GM19455 (cell line): ENCODE data around the gene PRPF38B.
"Not testable (repeated sequence)": the region's sequence is repeated elsewhere in the genome, so short reads cannot be mapped to it uniquely, and the experiment has no call there.

Experiments
- ATAC-seq: cut with Tn5 transposase; IDR thresholded peaks from one replicate; pipeline ENCODE4 v1.9.1; 2021; ENCODE audit not compliant: unreplicated experiment

The PRPF38B gene, protein sequence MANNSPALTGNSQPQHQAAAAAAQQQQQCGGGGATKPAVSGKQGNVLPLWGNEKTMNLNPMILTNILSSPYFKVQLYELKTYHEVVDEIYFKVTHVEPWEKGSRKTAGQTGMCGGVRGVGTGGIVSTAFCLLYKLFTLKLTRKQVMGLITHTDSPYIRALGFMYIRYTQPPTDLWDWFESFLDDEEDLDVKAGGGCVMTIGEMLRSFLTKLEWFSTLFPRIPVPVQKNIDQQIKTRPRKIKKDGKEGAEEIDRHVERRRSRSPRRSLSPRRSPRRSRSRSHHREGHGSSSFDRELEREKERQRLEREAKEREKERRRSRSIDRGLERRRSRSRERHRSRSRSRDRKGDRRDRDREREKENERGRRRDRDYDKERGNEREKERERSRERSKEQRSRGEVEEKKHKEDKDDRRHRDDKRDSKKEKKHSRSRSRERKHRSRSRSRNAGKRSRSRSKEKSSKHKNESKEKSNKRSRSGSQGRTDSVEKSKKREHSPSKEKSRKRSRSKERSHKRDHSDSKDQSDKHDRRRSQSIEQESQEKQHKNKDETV

DNA sequence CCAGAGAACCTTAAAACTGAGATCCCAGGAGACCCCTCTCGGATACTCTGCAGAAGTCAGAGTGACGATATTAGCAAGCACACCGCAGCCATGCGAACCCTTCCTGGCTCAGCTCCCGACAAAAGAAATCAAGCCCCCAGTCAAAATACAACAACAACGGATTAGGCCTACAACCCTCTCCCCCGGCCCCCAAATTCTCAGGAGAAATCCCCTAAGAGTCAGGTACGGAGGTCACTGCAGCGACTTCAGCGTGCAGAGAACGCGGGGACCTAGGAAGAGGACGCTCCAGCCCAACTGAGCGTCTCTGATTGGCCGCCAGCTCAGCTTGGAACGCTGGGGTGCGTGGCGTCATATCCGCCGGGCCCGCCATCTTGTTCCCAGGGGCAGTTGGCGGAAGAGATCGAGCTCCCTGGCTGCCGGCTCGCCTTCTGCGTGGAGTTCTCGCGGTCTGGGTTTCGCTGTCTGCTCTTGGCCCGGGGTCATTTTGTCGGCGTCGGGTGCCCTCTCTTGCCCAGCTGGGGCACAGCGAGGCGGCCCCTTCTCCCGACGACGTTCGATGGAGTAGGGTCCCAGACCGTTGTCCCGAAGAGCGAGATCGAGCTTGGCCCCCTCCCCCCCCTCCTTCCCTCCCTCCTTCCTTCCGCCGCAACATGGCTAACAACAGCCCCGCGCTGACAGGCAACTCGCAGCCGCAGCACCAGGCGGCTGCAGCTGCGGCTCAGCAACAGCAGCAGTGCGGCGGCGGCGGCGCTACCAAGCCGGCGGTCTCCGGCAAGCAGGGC is at the start of gene PRPF38B:
Gene PRPF38B, plus strand, starts transcription at position 369 of the 782 bp plus-strand sequence. Its CDS starts 282 bp downstream, at position 651.
- ATAC-seq: peak; percentile 93

DNA sequence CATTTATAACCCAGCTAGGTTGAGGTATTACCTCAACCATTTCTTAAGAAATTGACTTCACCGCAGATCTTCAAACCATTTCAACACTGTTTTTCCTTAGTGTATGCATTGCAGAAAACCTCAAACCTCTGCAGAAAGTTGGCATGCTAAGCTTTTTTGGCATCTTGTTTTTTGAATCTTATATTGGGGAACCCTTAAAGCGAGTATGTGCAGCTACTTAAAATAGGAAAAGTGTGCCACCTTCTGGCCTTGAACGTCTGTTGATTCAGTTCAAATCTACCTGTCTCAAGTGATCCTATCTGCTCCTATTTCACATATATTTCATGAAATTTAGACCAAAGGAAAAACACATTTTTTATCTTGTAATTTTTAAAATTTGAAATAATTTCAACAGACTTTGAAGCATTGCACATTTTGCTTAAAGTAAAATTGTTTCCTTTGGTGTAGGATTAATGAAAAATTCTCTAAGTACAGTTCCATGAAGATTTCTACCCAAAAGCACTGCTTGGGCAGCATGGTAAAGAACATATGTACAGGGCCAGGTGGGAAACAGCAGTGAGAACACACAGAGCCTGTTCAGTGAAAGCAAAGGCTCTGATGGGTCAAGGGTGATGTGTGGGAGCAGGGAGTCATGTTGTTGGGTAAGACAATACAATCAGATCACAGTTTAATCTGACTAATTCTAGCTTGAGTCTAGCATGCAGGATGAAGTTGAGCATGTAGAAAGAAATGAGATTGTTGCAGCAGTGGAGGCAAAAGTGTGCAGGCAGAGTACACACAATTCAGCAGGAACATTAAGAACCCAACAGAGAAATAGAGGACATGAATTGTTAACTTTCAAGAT is 48.4 kb upstream of the PRPF38B start:
- no peak for ATAC-seq

DNA sequence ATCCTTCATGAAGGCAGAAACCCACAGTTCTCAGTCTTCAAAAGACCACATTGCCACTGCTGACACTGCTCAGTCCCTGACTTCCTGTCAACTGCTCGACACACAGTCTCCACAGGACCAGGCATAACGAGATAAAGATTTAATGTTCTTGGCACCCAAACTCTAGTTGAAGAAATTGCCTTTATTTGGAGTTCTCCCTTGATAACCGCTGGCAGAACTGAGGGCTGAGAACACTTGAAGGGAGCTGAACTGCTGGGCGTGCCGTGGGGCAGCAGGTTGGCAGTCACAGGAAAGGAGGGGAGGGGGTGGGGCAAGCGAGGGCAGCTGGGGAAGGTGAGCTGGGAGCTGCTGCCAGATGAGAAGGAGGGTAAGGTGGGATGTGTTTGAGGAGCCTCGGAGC is 47.1 kb upstream of the PRPF38B start:
- no peak for ATAC-seq

DNA sequence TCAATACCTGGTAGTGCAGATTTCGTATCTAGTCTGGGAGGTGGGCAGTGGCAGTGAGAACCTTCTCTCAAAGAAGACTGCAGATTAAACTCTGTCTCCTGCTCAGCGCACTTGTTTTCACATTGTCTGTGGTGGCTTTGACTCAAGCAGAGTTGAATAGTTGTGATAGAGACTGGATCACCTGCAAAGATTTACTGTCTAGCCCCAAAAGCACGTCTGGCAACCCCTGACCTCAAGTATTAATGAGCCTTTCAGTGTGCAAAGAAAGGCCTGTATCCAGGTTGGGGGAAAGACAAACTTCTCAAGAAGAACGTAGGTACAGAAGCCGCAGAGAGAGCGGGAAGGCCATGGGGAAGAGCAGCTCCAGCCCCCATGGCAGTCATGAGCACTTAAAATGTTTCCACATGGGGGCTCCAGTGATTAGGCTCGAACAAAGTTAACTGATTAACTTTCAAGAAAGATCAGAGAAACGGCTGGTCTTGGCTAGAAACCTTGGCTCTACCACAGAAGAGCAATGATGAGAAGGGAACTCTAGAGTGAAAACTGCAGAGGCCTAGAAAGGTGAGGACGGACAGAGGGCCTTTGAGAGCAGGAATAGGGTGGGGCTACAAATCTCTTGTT is 46.4 kb upstream of the PRPF38B start:
- no peak for ATAC-seq

DNA sequence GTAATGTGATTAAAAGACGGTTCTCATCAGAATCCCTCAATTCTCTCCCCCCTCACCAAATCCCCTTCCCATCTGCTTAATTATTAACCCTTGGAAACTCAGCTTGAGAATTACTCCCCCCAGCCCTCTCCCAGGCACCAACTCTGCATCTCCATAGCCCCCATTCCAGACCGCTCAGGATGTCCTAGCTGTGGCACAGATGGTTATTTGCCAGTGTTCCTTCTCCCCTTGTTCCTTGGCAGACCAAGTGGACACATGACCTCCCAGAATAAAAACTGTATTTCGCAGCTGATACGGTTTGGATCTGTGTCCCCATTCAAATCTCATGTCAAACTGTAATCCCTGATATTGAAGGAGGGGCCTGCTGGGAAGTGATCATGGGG is 45.9 kb upstream of the PRPF38B start:
- ATAC-seq: no peak

DNA sequence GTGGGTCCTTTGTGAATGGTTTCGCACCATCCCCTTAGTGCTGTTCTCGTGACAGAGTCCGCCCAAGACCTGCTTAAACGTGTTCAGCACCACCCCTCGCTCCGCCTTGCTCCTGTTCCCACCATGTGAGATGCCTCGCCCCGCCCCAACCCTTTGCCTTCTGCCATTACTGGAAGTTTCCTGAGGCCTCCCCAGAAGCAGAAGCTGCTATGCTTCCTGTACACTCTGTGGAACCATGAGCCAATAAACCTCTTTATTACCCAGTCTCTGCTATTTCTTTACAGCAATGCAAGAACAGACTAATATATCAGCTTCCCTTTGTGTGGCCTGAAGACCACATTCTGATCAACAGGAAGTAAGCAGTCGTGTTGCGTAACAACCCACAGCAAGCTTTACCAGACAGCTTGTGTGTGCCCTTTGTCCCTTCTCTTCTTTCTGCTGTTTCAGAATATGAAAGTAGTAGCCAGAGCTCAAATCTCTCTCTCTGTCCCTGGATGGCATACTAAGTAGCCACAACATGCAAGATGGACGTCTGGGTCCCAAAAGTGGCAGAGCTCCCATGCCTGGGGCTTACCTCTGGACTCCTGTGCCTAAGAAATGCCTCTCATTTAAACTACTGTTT is 45.4 kb upstream of the PRPF38B start:
- ATAC-seq: no peak

DNA sequence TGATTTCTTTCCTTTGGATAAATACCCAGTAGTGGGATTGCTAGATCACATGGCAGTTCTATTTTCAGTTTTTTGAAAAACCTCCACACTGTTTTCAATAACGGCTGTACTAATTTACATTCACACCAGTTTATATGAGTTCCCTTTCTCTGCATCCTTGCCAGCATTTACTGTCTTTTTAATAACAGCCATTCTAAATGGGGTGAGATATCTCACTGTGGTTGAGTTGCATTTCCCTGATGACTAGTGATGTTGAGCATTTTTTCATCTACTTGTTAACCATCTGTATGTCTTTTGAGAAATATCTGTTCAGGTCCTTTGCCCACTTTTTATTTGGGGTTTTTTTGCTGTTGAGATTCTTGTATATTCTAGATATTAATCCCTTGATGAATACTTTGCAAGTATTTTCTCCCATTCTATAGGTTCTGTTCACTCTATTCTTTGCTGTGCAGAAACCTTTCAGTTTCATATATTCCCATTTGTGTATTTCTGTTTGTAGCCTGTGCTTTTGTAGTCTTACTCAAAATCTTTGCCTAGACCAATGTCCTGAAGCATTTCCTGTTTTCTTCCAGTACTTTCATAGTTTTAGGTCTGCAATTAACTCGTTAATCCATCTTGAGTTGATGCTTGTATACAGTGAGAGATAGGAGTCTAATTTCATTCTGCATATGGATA is 38.5 kb upstream of the PRPF38B start:
- ATAC-seq: no peak

DNA sequence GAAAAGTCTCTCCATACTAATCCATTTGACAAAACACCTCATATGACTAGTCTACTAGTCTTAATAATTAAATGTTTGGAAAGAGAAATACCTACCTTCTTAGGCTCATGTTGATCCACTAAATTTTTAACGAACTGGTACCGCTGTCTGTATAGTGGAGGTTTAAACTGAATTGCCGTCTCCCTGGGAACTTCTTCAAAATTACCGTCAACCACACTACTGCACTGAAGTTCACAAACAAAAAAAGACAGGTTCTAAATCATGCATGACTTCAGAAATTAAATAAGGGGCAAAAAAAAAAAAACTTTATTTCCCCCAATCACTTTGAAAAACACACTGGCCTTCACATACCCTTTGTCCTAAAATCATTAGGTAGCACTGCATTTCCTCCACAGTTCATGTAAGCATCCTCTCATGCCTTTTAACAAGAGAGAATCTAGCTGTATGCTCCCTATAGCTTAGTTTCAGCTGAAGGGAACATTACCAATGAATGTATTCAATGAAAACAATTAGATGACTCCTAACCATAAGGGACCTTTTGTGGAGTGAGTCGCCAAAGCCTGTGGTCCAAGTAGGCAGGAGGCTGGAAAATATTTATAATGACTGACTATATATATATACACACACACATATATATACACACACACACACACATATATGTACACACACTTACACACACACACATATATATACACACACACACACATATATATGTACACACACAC is 34.6 kb upstream of the PRPF38B start:
- ATAC-seq: no peak

DNA sequence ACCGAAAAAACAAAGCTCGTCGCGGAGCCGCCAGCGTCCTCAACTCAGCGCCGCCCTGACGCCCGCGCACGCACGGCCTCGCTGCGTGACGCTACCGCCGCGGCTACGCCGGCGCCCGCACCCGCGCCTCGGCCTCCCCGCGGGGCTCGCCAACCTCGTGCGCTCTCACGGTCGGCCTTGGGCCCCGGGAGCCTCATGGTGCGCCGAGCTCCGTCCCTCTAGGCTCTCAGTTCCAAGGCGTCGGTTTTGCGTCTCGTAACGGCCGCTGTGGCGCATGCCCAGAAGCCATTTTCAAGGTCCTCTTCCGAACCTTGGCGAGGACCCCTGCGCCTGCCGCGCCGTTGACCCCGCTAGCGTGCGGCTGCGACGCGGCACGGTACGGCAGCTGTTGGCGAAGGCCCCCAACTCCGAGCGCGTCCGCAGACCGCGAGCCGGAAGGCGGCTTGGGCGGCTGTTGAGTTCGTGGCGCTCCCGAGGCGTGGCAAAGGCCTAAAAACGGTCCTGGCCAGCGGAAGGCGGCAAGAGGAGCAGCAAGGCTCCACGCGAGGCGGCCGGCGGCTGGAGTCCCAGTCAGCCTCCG is 31.0 kb upstream of the PRPF38B start, which contains the start of gene HENMT1:
Gene HENMT1, minus strand, starts transcription at position 64 of the 580 bp plus-strand sequence. CDS start 1,209 bp downstream, outside the sequence.
- peak; percentile 90 for ATAC-seq

DNA sequence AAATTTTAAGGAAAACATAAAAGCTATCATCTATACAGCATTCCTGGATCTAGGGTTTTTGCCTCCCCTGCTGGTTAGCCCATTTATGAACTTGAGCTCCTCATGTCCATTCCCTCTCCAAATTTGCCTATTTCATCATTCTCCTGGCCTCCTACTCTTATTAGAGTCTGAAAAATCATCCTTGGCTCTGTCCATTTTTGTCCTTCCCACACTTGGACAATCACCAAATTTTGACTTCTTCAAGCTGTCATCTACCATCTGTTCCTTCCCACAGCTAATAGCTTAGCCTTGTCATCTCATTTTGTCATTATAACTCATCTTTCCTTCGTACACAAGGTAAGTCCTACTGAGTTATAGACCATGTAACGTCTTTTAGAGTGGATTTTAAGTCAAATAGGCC is 29.0 kb upstream of the PRPF38B start:
- ATAC-seq: no peak

DNA sequence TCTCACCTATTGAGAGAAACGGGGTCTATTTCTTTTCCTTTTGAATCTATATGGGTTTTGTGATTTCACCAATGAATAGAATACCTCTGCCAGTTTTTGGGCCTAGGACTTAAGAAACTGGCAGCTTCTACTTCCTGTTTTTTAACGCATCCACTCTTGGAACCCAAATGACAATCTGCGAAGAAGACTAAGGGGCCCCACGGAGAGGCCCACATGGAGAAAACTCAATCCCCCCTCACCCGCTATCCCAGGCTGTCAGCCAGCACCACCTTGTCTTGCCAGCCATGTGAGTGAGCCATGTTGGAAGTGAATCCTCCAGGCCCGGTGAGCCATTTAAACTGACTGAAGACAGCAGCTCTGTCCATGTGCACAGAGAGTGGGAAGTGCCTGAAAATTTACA is 27.6 kb upstream of the PRPF38B start:
- ATAC-seq: no peak

DNA sequence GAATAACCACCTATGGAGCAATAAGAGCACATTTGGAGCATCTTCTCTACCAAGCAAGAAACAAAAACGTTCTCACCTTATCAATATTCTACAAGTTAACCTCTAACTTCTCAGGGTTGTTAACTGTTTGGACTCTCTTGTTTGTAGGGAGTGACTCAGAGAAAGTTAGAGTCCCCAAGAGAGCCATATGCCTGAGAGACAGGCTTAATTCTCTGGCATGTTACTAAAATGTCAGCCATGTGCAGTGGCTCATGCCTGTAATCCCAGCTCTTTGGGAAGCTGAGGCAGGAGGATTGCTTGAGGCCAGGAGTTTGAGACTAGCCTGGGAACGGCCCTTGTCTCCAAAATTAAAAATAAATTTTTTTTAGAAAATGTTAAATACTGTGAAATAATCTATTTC is 27.0 kb upstream of the PRPF38B start:
- no peak for ATAC-seq

DNA sequence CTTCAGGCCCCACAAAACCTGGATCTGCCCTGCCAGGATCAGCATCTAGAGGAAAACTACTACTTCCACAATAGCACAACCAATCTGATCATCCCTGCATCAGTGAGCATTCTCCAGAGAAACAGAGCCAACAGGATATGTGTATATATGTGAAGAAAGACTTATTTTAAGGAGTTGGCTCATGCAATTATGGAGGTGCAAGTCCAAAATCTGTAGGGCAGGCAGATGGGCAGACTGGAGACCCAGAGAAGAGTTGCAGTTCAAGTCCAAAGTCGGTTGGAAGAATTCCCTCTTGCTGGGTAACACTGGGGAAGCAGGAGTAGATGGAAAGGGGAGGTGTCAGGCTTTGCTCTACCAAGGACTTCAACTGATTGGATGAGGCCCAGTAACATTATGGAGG is 26.3 kb upstream of the PRPF38B start:
- ATAC-seq: no peak

DNA sequence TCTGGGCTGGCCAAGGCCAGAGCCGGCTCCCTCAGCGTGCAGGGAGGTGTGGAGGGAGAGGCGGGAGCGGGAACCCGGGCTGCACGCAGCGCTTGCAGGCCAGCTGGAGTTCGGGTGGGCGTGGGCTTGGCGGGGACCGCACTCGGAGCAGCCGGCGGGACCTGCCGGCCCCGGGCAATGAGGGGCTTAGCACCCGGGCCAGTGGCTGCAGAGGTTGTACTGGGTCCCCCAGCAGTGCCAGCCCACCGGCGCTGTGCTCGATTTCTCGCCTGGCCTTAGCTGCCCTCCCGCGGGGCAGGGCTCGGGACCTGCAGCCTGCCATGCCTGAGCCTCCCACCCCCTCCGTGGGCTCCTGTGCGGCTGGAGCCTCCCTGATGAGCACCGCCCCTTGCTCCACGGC is 24.7 kb upstream of the PRPF38B start:
- not testable (repeated sequence) for ATAC-seq

DNA sequence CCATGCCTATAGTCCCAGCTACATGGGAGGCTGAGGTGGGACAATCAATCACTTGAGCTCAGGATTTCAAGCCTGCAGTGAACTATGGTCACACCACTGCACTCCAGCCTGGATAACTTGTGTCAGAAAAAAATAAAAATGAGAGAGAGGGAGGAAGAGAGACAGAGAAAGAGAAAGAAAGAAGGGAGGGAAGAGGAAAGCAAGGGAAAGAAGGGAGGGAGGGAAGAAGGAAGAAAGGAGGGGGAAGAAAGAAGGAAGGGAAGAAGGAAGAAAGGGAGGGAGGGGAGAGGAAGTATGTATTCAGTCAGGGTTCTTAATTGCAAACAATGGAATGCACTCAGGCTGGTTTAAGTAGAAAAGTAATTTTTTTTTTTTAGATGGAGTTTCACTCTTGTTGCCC is 23.3 kb upstream of the PRPF38B start:
- no peak for ATAC-seq

DNA sequence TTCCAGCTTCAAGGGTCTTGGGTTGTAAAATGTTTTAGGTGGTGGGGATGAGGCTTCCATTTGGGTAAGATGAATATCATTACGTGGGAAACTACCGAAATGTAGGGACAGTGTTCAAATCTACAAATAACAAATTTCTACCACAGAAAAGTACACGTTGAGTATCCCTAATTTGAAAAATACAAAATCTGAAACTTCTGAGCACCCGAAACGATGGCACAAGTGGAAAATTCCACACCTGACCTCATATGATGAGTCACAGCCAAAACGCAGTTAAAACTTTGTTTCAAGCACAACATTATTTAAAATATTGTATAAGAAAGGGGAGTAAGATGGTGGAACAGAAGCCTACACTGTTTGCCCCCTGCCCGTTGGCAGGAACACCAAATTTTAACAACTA is 22.4 kb upstream of the PRPF38B start:
- ATAC-seq: no peak

DNA sequence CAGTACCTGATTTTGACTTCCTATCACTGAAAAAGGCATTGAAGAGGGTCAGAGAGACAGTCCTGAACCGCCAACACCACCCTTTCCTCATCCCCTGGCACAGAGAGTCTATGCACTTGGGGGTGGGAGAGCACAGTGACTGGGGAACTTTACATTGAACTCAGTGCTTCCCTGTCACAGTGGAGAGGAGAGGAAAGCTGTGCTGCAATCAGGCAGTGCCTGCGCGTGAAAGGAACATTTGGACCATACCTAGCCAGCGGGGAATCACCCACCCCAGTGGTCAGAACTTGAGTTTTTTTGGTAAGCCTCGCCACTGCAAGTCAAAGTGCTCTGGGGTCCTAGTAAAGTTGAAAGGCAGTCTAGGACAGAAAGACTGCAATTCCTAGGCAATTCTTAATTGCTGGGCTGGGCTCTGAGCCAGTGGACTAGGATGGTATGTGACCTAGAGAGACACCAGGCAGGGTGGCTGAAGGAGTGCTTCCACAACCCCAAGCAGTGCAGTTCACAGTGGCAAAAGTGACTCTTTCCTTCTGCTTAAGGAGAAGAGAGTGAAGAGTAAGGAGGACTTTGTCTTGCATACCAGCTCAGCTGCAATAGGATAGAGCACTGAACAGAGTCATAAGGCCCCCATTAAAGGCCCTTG is 21.9 kb upstream of the PRPF38B start:
- ATAC-seq: no peak

DNA sequence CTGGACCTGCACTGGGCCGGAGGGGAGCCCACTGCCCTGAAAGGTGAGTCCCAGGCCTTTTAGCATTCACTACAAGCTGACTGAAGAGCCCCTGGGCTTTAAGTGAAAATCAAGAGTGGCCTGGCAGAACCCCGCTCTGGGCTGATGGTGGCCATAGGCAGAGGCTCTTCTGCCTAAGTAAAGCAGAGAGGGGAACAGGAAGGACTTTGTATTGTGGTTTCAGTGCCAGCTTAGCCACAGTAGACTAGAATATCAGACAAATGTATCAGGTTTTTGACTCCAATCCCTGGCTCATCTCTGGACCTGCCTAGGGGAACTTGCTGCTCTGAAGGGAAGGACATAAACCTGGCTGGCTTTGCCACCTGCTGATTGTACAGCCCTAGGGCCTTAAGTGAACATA is 21.0 kb upstream of the PRPF38B start:
- no peak for ATAC-seq
